Measurements from ENCODE around the gene NLRP3.
"Not testable (repeated sequence)": the region's sequence is repeated elsewhere in the genome, so short reads cannot be mapped to it uniquely, and the experiment has no call there.

NLRP3 gene

DNA sequence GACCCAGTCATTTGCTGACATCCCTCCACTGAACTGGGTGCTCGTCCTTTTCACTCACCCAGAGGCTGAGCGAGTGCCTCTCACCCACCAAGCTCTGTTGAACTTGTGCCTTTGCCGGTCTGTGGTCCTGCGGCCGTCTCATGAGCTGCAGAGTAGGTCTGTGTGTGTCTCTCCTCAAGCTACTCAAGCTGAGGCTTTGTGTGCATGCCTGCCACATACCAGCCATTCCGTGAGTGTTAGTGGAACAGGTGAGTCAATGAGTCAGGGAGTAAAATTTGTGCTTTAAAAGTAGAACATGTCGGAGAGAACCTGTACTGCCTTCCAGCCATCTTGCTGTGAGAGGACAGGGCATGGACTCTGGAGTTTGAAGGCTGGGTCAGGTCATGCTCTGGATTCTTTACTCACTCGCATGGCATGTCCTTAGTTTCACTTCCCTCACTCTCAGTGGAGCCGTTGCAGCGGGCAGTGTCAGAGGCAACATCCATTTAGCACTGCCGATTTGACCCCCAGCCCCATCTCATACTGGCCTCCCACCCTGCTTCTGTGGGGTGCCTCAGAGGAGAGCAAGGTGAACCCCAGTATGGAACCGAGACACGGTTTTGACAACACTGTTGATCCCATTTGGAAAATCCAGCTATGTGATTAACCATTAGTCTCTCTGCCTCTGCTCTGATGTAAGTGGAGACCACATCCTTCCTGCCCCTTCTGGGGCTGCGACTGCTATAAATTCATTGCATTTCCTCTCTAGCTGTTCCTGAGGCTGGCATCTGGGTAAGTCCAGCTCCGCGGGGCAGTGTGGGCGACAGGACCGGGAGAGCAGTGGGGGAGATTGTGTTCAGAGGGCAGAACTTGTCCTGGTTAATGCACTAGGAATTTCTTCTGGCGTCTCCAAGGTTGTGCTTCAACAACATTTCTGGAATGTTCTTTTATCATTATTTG lies at the start of gene NLRP3:
NLRP3 (plus strand) TSS at position 751 of the 939 bp plus-strand sequence. CDS start 2,628 bp downstream, outside the sequence.
- DNase-seq: no peak

DNA sequence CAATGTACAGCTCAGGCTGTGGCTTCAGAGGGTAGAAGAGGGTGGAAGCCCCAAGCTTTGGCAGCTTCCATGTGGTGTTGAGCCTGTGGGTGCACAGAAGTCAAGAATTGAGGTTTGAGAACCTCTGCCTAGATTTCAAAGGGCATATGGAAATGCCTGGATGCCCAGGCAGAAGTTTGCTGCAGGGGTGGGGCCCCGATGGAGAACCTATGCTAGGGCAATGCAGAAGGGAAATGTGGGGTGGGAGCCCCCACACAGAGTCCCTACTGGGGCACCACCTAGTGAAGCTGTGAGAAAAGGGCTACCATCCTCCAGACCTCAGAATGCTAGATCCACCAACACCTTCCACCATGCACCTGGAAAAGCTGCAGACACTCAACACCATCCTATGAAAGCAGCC lies 49.6 kb upstream of the NLRP3 start:
- DNase-seq: not testable (repeated sequence)

DNA sequence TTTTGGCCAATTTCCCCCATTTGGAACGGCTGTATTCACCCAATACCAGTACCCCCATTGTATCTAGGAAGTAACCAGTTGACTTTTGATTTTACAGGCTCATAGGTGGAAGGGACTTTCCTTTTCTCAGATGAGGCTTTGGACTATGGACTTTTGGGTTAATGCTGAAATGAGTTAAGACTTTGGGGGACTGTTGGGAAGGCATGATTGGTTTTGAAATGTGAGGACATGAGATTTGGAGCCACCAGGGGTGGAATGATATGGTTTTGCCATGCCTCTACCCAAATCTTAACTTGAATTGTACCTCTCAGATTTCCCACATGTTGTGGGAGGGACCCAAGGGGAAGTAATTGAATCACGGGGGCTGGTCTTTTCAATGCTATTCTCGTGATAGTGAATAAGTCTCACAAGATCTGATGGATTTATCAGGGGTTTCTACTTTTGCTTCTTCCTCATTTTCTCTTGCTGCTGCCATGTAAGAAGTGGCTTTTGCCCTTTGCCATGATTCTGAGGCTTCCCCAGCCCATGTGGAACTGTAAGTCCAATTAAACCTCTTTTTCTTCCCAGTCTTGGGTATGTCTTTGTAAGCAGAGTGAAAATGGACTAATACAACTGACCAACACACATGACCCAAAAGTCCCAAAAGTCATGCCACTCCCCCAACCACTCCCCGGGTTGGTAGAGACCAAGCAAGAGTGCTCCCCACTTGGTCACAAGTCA lies 48.9 kb upstream of the NLRP3 start:
- no peak for DNase-seq

DNA sequence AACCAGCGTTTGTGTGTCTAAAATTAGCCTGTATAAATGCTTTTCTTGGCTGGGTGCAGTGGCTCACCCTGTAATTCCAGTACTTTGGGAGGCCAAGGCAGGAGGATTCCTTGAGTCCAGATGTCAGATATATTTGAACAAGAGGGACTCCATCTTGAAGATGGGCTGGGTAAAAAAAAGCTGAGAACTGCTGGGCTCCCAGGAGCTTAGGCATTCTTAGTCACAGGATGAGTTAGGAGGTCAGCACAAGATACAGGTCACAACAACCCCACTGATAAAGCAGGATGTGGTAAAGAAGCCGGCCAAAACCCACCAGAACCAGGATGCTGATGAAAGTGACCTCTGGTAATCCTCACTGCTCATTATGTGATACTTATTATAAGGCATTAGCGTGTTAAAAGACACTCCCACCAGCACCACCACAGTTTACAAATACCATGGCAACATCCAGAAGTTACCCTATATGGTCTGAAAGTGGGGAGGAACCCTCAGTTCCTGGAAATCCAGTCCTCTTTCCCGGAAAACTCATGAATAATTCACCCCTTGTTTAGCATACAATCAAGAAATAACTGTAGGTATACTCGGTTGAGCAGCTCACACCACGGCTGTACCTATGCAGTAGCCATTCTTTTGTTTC lies 48.1 kb upstream of the NLRP3 start:
- no peak for DNase-seq

DNA sequence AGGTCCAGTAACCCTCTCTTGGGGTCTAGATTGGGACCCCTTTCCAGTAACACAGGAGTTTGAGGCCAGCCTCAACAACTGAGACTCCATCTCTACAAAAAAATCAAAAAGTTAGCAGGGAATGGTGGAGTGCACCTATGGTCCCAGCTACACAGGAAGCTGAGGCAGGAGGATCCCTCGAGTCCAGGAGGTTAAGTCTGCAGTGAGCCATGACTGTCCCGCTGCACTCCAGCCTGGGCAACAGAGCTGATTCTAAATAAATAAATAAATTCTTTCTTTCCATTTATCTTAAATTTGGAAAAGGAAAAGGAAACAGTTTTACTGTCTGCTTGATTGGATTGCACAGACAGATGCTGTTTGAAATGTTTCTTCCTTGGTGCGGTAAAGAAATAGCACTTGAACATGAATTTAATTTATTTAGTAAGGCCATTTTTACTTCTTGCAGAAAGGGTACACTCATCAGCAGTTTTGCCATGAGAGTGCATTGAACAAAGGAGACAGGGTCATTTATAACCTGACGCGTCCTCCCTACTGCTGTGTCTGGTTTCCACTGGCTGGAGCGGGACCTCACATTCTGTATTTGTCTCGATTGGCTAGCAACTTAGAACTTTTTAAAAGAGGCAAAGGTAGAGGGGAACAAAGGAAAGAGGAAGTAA lies 47.4 kb upstream of the NLRP3 start:
- DNase-seq: no peak

DNA sequence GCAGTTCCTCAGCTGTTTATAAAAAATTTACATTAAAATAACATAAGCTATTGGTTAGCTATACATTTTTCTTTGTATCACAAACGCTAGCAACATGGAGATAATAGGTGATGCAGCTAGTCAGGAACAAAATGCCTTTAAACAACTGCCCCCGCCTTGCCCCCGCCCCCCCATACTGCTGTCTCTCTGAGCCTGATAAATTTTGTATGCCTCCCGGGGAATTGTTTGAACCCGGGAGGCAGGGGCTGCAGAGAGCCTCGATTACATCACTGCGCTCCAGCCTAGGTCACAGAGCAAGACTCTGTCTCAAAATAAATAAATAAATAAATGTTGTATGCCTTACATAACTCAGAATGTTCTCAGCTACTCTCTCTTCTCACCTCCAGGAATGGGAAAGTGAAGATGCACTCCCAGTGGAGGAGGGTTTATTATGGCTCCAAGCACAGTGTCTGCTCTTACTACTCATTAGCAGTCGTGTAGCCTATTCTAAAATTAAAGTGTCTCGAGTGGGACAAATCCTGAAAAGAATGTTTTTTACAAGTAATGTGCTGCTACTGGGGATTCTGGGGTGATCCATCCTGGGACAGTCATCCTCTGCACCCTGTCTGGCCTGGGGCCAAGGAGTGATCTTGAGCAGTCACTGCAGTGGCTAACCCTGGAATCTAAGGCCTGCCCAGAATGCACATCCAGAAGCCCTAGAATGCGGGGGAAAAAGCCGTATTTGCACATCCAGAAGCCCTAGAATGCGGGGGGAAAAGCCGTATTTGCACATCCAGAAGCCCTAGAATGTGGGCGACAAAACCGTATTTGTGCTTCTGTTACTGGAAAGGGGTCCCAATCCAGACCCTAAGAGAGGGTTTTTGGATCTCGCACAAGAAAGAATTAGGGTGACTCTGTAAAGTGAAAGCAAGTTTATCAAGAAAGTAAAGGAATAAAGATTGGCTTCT lies 44.9 kb upstream of the NLRP3 start:
- DNase-seq: no peak

DNA sequence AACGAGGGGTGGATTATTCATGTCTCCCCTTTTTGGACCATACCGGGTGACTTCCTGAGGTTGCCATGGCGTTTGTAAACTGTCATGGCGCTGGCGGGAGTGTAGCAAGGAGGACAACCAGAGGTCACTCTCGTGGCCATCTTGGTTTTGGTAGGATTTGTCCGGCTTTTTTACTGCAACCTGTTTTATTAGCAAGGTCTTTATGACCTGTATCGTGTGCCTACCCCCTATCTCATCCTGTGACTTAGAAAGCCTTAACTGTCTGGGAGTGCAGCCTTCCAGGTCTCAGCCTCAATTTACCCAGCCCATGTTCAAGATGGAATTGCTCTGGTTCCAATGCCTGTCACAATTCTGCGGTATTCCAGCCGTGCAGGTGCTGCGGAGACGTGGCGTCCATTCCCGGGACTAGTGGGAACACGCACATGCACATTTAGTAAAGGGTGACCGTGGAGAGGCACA lies 44.1 kb upstream of the NLRP3 start:
- DNase-seq: no peak

DNA sequence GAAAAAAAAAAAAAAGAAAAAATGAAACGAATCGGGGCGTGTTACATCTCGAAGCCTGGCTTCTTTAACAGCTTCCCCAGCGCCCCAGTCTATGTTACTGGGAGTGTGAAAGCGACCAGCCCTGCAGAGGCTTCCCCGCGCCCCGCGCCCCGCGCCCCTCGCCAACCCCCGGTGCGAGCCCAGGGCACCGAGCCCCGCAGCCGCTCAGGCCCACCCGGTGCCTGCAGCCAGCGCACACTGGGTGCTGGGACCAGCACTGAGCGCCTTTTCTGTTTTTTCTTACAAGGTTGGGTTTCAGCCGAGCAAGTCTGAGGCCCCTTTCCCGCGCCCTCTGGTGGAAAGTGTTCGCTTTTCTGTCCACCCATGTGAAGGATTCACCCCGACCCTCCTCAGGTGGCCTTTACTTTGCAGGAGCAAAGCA lies 42.2 kb upstream of the NLRP3 start:
- DNase-seq: no peak

DNA sequence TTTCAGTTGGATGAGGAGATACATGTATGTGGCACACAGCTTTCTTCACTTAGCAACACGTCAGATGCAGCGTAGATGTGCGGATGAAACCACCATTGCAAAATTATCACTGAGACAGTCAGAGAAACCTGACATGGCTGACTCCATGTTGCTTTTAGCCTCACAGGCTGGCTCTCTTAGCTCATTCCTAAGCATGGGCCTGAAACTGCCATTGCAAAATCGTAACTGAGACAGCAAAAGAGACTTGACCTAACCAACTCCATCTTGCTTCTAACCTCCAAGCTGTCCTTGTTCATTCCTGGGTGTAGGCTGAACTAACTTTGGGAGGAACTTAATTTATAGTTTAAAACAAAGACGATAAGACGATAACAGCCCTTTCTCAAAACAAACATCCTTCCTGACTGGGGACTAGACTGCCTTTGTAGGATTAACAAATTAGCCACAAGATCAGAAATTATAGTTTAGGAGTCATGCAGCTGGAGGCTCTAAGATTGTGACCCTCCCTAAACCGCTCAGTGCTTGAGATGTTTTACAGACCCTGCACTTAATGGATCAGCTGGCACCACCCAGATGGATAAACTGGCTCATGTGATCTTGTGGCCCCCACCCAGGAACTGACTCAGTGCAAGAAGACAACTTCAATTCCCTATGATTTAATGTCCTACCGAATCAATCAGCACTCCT lies 41.2 kb upstream of the NLRP3 start:
- DNase-seq: not testable (repeated sequence)

DNA sequence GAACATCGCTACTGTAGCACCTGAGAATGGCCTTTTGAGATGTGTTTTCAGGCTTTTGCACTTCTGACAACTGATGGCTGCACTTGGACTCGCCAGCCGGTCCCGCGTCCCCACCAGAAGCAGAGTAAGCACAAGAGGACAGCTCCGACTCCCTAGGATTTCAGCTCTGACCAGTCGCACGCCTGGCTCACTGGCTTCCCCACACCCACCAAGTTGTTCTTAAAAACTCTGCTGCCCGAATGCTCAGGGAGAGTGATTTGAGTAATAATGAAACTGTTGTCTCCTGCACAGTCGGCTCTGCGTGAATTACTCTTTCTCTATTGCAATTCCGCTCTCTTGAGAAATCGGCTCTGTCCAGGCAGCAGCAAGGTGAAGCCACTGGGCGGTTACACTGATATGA lies 40.2 kb upstream of the NLRP3 start:
- no peak for DNase-seq

DNA sequence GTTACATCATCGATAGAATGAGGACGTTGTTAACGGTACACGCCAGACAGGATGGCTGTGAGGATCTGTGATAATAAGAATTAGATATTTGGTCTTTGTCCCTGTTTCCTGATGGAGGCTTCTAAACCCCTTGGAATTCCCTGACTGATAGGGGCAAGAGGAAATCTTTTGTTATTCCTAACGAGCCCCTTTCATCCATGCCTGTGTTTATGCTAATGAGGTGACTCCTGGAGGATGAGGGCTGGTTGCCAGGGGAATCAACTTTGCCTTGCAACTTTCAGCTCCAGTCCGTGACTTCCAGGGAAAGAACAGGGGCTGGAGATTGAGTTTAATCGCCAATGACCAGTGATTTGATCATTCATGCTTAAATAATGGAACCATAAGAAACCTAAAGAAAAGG lies 39.3 kb upstream of the NLRP3 start:
- DNase-seq: no peak

DNA sequence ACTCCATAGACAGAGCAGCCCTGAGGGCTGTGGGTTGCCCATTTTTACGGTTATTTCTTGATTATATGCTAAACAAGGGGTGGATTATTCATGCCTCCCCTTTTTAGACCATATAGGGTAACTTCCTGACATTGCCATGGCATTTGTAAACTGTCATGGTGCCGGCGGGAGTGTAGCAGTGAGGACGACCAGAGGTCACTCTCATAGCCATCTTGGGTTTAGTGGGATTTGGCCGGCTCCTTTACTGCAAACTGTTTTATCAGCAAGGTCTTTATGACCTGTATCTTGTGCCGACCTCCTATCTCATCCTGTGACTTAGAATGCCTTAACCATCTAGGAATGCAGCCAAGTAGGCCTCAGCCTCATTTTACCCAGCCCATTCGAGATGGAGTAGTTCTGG lies 38.3 kb upstream of the NLRP3 start:
- DNase-seq: not testable (repeated sequence)

DNA sequence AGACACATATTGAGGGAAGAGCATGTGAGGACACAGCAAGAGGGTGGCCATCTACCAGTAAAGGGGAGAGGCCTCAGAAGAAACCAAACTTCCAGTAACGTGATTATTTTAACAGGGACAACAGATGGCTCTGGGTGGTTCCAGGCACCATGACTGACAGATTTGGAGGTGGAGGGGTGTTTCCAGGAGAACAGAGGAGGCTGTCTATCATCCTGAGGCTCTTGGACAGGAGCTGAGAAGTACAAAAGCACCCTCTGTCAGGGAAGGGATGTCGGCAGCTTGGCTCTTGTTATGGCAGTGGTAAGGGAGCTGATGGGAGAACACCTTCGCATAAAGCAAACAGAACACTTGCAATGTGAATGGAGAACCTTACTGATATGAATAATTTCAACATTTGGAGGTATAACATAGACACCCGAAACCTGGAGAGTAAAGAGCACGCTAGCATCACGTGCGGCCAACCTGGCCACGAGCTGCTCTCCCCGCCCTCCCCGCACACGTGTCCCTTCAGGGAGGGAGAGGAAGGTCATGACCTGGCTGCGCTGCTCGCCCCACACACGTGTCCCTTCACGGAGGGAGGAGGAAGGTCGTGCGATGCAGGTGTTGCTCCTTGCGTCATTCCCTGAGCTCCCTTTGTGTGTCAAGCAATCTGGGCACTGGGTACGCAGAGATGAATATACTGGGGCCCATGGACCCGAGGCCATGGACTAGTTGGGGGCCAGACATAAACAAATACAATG lies 37.5 kb upstream of the NLRP3 start:
- DNase-seq: no peak

DNA sequence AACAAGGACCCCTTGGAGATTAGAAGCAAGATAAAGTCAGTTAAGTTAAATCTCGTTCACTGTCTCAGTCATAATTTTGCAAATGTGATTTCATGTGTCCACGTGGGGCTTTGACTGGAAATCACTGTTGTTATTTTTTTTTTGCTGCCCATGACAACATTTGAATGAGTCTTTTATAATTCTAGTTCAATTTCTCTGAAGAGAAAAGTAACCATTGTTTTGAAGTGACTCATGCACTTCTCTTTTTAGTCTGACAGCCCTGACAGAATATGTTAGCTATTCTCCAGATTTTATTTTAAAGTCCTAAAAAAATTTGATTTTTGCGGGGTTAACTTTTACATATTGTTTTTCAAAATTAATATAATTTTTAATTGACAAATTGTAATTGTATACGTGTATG lies 30.7 kb upstream of the NLRP3 start:
- DNase-seq: no peak

DNA sequence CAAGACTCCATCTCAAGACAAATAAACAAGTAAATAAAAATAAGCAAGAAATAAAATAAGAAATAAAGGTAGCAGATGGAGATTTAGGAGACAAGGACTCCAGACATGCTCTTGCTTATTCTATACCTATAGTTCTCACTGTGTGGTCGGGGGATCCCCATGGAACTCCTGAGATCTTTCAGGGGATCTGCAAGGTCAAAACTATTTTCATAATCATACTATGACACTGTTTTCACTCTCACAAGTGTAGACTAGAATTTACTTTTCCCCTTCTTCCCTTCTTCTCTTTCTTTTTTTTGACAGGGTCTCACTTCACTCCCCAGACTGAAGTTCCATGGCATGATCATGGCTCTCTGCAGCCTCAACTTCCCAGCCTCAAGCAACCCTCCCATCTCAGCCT lies 29.8 kb upstream of the NLRP3 start:
- DNase-seq: no peak

DNA sequence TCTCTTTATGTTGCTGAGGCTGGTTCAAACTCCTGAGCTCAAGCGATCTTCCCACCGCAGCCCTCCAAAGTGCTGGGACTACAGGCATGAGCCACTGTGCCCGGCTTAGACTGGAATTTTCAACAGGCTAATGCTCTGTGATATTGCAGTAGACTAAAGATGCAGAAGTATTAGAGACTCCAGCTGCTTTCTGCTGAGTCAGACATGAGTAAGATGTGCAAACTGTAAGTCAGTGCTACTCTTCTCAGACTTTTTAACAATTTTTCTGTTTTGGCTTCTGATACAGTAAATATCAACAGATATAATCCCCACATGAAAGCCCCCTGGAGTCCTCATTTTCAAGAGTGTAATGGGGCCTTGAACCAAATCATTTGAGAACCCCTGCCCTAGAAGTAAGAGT lies 29.3 kb upstream of the NLRP3 start:
- DNase-seq: no peak

DNA sequence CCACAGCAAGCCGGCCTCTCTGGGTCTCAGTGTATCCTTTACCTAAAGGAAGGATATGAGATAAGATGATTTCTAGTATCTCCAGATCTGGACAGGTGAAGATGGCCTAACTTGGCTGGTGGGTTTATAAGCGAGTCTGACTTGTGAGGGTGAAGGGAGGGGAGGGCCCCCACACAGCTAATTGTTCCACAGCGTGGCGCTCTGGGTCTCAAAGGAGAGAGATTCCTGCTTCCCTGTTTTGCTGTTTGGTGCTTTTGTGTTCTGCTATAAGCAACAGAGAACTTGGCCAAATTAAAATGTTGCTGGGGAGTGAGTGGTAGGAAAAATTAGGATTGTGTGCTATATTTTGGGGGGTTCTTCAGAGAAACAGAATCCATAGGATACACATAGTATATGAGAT lies 28.9 kb upstream of the NLRP3 start:
- no peak for DNase-seq

DNA sequence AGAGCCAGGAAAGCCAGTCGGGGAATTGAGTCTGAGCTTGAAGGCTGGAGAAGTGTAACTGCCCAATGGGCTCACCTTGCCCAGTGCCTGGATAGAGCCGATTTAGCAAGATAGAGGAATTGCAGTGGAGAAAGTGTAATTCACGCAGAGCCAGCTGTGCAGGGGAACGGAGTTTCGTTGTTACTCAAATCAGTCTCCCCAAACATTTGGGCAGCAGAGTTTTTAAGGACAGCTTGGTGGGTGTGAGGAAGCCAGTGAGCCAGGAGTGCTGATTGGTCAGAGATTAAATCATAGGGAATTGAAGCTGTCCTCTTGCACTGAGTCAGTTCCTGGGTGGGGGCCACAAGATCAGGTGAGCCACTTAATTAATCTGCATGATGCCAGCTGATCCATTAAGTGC lies 28.4 kb upstream of the NLRP3 start:
- no peak for DNase-seq

DNA sequence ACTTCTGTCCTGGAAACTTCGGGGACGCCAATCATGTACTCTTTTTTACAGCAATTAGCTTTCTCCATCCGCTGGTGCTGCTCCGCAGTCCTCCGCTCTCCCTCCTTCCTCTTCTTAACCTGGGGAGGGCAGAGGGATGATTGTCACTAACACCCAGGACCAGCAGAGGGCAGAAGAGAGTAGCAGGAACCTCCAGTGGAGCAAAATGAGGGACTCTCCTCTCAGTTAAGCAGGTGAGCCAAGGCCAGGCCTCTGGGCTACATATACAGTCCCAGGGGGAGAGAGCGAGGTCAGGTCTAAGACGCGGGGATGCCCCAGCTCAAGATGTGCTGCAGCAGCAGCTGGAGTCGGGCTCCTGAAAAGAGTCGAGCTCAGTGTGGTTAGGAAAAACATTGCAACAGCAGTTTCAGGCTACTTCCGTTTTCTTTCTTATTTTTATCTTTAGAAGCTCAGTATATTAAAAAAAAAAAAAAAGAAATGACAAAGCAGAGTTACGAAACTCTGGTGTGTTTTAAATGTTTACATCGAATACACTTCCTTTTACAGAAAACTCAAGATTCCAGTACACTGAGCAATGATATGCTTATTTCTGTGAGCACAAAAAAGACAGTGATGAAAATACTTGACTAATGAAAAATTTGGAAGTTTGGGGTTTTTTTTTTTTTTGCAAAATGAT lies 25.7 kb upstream of the NLRP3 start:
- peak in 1 of 2 experiments; percentile 24 for DNase-seq

DNA sequence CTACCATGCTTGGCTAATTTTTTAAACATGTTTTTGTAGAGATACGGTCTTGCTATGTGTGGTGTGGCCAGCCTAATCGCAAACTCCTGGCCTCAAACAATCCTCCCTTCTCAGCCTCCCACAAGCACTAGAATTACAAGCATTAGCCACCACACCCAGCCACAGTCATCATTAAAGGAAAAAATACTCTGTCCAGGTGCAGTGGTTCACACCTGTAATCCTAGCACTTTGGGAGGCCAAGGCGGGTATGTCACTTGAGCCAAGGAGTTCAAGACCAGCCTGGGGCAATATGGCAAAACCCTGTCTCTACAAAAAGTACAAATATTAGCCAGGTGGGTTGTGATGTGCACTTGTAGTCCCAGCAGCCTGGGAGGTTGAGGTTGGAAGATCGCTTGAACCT lies 25.0 kb upstream of the NLRP3 start:
- no peak for DNase-seq
